Liver (tissue), 3 donors: ENCODE data around the gene APOL2.
A peak's percentile ranks its signal among the peaks of the same experiment; 100 is the strongest.

Experiments
- CTCF ChIP-seq: fragments of 150-350 bp; IDR thresholded peaks from 2 replicates; pipeline ENCODE4 v1.5.1; 2017; ENCODE audit warnings: improper control_type of control experiment, low read depth, low read length; ENCODE audit not compliant: missing input control
- MAX ChIP-seq: IDR thresholded peaks from 2 replicates; pipeline ENCODE4 v1.6.1; 2016; ENCODE audit warnings: antibody characterized with exemption
- RAD21 ChIP-seq, 2 donors: IDR thresholded peaks; 2 replicates each; pipeline ENCODE4 v1.6.1; 2016; ENCODE audit warnings: antibody characterized with exemption in 2 of 2, mild to moderate bottlenecking in 2 of 2
- TAF1 ChIP-seq: conservative IDR thresholded peaks from 2 replicates; pipeline ENCODE4 v1.6.1; 2016; ENCODE audit warnings: antibody characterized with exemption, mild to moderate bottlenecking
- donor health status: healthy.
- donor health status: healthy.

DNA sequence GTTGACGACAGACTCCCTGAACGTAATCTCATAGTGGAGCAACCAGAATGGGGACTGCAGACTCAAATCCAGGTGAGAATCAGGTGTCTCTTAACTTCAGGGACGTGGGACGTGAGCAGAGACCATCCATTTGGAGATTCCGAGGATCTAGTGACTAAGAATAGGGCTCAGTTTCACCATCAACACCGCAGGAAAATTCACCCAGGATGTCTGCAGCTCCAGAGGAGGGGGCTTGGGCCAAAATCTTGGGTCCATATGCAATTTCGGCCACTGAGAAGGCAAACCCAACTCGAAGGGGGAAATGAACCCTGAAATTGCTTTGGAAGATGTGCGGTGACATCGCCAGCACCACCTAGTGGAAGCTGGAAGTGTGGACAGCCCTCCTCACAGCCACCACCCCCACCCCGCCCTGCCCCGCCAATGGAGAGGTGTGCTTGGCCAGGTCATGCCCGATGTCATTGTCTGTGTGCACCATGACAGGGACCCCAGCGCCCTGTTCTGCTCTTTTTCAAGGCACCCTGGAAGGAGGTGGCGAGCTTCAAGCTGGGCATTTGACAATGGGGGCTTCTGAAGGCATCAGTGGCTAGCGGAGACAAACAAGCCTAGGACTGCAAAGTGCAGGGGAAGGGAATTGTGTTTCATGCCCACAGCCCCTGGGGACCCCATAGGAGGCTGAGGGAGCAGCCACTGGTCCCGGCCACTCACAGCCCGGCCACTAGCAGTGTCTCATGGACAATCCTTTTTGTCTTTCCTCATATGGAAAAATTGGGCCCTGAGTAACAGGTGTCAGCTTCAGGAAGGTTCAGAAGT is 38.4 kb upstream of the APOL2 start:
- TF ChIP-seq CTCF (peak; percentile 70), RAD21 (IDR thresholded peaks at IDR 0.05) (peak; percentile 76 to 87), TAF1 (no peak), MAX (no peak)
